Esophagus (tissue), 2 donors: ENCODE measurements around the gene FOXN3. TPM values are rescaled to one million over a fixed set of nuclear protein-coding genes. Genes with fewer than 3 reads are reported as not detected.
"Not testable (repeated sequence)": the region's sequence is repeated elsewhere in the genome, so short reads cannot be mapped to it uniquely, and the experiment has no call there.

ENCODE experiments used
- H3K27ac ChIP-seq, 2 donors: one replicate each; pipeline ENCODE4 v1.5.1; 2013; ENCODE audit warnings: low read depth in 2 of 2, mild to moderate bottlenecking in 2 of 2, inconsistent platforms in 1 of 2, low read length in 1 of 2, moderate library complexity in 1 of 2
- H3K27me3 ChIP-seq, 2 donors: one replicate each; pipeline ENCODE4 v1.6.1; 2013; ENCODE audit warnings: low read length in 2 of 2, control low read depth in 1 of 2, mild to moderate bottlenecking in 1 of 2; ENCODE audit not compliant: insufficient read depth in 2 of 2, control insufficient read depth in 1 of 2
- H3K36me3 ChIP-seq, 2 donors: one replicate each; pipeline ENCODE4 v1.6.1; 2013; ENCODE audit warnings: low read length in 1 of 2; ENCODE audit not compliant: control insufficient read depth in 2 of 2, insufficient read depth in 2 of 2
- H3K4me1 ChIP-seq, 2 donors: one replicate each; pipeline ENCODE4 v1.6.1; 2013; ENCODE audit warnings: low read length in 1 of 2; ENCODE audit not compliant: control insufficient read depth in 2 of 2, insufficient read depth in 2 of 2
- H3K4me3 ChIP-seq, 2 donors: one replicate each; pipeline ENCODE4 v1.5.1; 2013; ENCODE audit warnings: low read length in 2 of 2, mild to moderate bottlenecking in 2 of 2, low read depth in 1 of 2, moderate library complexity in 1 of 2
- H3K9me3 ChIP-seq, 2 donors: one replicate each; pipeline ENCODE4 v1.6.1; 2013; ENCODE audit warnings: mild to moderate bottlenecking in 2 of 2, low read depth in 1 of 2, low read length in 1 of 2, moderate library complexity in 1 of 2; ENCODE audit not compliant: control insufficient read depth in 2 of 2, insufficient read depth in 1 of 2
- WGBS, 2 donors: extraction: QIAGEN DNeasy Blood & Tissue Kit; methylation state at CpG; one replicate each; pipeline ENCODE4 v1.1.7; 2013; 5-methylcytosine and 5-hydroxymethylcytosine counted together
- polyA plus RNA-seq, 2 donors: library from polyadenylated mRNA; stranded (reverse); fragments of 200-250 nt; gene quantifications; one replicate each; pipeline ENCODE4 v1.2.3, GENCODE V29; 2013
- donor health status: healthy with polysubstance abuse.
- donor health status: Bipolar disorder and iron deficiency.

Gene FOXN3
- polyA plus RNA-seq, 2 donors: 10.3 to 14.1 TPM

DNA sequence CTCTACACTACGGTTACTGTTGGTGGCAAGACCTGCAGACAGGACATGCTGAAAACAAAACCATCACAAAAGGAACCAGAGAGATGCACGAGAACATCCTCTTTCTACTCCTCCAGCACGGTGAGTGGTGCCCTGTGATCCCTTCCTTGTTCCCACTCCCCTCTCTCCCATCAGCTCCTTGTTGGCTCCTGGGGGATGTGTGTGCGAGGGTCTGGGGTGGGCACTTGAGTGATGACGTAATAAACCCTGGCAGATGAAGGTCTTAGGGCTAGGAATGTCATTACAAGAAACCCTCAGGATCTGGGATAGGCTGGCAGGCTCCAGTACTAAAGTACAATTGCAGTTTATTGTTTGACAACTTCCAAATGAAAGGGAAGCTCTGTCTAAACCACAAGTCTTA, 261.5 kb downstream of the FOXN3 start:
- Histone ChIP-seq H3K27me3 (no peaks in the 10 kb centered on the region), H3K36me3 (peaks cover 5 to 7% of the 10 kb centered on the region in 2 donors)
- 90 to 99% methylated on average over 5 of the region's 5 CpGs for WGBS, 2 donors

DNA sequence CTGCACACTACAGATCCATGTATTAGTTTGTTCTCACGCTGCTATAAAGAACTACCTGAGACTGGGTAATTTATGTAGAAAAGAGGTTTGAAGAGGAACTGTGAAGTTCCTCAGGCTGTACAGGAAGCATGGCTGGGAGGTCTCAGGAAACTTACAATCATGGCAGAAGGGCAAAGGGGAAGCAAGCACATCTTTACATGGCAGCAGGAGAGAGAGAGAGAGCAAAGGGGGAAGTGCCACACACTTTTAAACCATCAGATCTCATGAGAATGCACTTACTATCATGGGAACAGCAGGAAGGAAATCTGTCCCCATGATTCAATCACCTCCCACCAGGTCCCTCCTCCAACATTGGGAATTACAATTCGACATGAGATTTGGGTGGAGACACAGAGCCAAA, 265.3 kb downstream of the FOXN3 start:
- 88 to 95% methylated on average over 2 of the region's 2 CpGs for WGBS, 2 donors
- H3K4me3 ChIP-seq, H3K27me3 ChIP-seq, H3K36me3 ChIP-seq, H3K27ac ChIP-seq, H3K9me3 ChIP-seq, H3K4me1 ChIP-seq: not testable (repeated sequence)

More for the DNA sequence above, 261.5 kb downstream of the FOXN3 start:
- H3K4me3 ChIP-seq: no peak overlapping the region
- H3K27ac ChIP-seq: no peak overlapping the region
- no peaks in the 10 kb centered on the region for H3K9me3 ChIP-seq
- no peaks in the 10 kb centered on the region for H3K4me1 ChIP-seq

DNA sequence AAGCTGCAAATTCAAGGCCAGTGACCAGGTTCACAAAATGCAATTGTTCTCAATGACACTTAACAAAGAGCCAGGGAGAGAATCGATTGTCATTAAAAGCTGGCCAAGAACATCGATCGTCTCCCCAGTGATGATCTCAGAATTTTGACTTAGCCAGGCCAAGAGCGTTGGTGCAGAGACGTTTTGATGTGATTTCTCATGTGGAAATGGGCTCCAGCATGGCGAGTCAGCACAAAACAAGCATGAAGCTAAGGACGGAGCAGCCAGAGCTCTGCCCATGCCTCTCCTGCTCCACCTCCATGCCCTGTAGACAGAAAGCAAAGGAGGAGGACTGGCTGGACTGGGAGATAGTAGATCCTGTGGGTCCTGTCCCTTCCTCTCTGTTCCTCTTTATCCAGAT, 270.8 kb downstream of the FOXN3 start:
- 73 to 80% methylated on average over 7 of the region's 7 CpGs for WGBS, 2 donors

DNA sequence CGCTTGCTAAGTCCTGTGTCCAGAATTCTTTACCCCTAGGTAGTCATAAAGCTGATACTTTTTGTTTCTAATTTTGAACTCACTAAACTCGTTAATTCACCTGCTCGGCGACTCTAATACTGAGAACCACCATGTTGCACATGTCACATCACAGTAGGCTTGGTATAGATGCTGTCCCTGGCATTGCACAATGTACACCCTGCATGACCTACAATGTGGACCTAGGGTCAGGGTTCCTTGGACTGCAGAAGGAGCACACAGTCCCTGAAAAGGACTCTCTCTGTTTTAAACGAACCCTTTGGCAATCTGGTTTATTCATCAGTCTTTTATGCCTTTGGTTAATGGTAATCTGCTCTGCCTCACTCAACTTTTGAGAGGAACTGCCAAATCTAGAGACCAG, 272.4 kb downstream of the FOXN3 start:
- no peaks in the 10 kb centered on the region for H3K9me3 ChIP-seq
- WGBS, 2 donors: 79 to 85% methylated on average over 5 of the region's 5 CpGs
- no peak overlapping the region for H3K27ac ChIP-seq
- no peaks in the 10 kb centered on the region for H3K27me3 ChIP-seq
- H3K4me3 ChIP-seq: no peak overlapping the region
- H3K36me3 ChIP-seq: no peaks in the 10 kb centered on the region
- H3K4me1 ChIP-seq: no peaks in the 10 kb centered on the region

More for the DNA sequence above, 270.8 kb downstream of the FOXN3 start:
- Histone ChIP-seq H3K36me3 (no peaks in the 10 kb centered on the region), H3K4me3 (no peak overlapping the region), H3K9me3 (no peaks in the 10 kb centered on the region), H3K27ac (no peak overlapping the region), H3K4me1 (no peaks in the 10 kb centered on the region), H3K27me3 (no peaks in the 10 kb centered on the region)

DNA sequence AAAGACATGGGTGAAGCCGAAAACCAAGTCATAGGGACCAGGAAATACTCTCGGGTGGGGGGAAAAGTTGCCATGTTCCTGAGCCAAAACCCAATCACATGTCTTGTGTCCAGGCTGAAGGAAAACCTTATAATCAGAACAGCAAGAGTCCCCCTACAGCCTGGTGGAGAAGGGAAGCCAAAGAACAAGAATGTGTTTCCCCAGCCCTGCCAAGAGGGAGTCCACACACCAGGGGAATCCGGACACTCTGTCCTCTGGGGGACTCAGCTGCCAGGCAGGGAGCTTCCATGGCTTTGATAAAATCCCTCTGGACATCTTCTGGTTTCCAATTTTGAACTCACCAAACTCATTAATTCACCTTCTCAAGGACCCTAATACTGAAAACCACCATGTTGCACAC, 273.0 kb downstream of the FOXN3 start:
- no peaks in the 10 kb centered on the region for H3K27me3 ChIP-seq
- H3K4me1 ChIP-seq: peaks cover 0 to 2% of the 10 kb centered on the region in 2 donors
- no peak overlapping the region for H3K27ac ChIP-seq
- H3K36me3 ChIP-seq: no peaks in the 10 kb centered on the region
- H3K4me3 ChIP-seq: no peak overlapping the region
- no peaks in the 10 kb centered on the region for H3K9me3 ChIP-seq
- WGBS, 2 donors: 84 to 86% methylated on average over 3 of the region's 3 CpGs

DNA sequence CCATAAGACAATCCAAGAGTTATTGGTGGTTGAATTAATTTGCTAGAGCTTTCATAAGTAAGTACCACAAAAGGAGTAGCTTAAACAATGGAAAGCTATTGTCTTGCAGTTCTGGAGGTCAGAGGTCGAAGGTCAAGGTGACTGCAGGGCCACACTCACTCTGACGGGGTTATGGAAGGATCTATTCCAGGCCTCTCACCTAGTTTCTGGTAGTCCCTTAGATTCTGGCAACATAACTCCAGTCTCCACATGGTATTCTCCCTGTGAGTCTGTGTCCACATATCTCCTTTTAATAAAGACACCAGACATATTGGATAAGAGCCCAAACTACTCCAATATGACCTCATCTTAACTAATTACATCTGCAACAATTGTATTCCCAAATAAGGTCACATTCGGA, 273.4 kb downstream of the FOXN3 start:
- Histone ChIP-seq H3K27me3 (no peaks in the 10 kb centered on the region), H3K4me1 (peaks cover 0 to 2% of the 10 kb centered on the region in 2 donors), H3K36me3 (no peaks in the 10 kb centered on the region), H3K27ac (no peak overlapping the region), H3K9me3 (no peaks in the 10 kb centered on the region), H3K4me3 (no peak overlapping the region)
- WGBS, 2 donors: 81 to 86% methylated on average over 3 of the region's 3 CpGs

DNA sequence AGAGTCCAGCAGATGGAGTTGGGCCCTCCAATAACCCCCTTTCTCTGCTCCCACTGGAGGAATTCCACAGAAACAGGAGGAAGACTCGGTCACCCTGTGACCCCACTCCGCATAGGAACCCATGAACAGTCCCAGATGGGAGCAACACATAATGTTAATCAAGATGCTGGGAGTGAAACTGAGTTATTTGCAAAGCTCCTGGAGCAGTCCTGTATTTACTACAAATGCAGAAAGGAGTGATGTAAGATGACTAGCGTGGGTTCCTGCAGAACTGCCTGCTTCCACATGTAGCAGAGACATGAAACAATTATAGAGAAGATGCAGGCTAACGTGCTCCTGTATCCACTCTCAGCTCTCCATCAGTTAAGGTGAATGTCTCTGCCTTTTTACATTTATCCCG, 274.7 kb downstream of the FOXN3 start:
- H3K36me3 ChIP-seq: no peaks in the 10 kb centered on the region
- no peaks in the 10 kb centered on the region for H3K27me3 ChIP-seq
- peaks cover under 1 to 2% of the 10 kb centered on the region in 2 donors for H3K4me1 ChIP-seq
- no peaks in the 10 kb centered on the region for H3K9me3 ChIP-seq
- WGBS, 2 donors: 82 to 86% methylated on average over 5 of the region's 5 CpGs
- no peak overlapping the region for H3K27ac ChIP-seq
- no peak overlapping the region for H3K4me3 ChIP-seq

DNA sequence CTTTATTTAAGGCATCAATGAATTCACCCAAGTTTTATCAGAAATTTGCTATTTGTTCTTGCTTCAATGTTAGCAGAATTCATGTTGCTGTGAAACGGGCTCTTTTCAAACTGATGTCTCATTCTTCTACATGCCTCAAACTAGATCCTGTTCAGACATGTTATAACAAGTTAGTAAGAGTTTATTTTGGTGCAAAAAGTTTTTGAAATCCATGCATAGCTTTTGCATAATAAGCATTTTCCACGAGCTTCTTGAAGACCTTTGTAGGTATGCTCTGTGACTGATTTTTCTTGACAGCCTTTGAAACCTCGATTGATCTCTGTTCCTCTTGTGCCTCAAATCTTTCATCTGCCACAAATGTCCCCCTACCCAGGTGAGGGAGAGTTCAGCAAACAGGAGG, 275.2 kb downstream of the FOXN3 start:
- no peak overlapping the region for H3K27ac ChIP-seq
- H3K4me3 ChIP-seq: no peak overlapping the region
- H3K9me3 ChIP-seq: no peaks in the 10 kb centered on the region
- H3K27me3 ChIP-seq: no peaks in the 10 kb centered on the region
- H3K36me3 ChIP-seq: no peaks in the 10 kb centered on the region
- H3K4me1 ChIP-seq: peaks cover 2 to 3% of the 10 kb centered on the region in 2 donors
- 51 to 60% methylated on average over 3 of the region's 3 CpGs for WGBS, 2 donors

DNA sequence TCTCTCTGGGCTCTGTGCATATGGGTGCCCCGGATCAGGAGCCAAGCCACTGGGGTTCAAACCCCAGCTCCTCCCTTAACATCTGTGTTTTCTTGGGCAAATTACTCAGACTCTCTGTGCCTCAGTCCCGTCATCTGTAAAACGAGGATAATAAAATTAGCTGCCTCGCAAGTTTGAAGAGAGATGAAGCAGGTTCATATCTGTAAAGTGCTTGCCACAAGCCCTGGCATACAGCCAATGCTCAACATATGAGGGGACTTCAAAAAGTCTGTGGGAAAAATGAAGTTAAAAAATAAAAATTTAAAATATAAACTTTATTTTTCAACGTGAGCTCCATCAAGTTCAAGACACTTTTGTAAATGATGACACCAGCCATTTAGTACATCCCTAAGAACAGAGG, 276.7 kb downstream of the FOXN3 start:
- 53 to 60% methylated on average over 5 of the region's 5 CpGs for WGBS, 2 donors
- no peaks in the 10 kb centered on the region for H3K36me3 ChIP-seq
- H3K27ac ChIP-seq: no peak overlapping the region
- H3K4me3 ChIP-seq: no peak overlapping the region
- H3K4me1 ChIP-seq: peaks cover 2 to 3% of the 10 kb centered on the region in 2 donors
- no peaks in the 10 kb centered on the region for H3K9me3 ChIP-seq
- H3K27me3 ChIP-seq: no peaks in the 10 kb centered on the region

DNA sequence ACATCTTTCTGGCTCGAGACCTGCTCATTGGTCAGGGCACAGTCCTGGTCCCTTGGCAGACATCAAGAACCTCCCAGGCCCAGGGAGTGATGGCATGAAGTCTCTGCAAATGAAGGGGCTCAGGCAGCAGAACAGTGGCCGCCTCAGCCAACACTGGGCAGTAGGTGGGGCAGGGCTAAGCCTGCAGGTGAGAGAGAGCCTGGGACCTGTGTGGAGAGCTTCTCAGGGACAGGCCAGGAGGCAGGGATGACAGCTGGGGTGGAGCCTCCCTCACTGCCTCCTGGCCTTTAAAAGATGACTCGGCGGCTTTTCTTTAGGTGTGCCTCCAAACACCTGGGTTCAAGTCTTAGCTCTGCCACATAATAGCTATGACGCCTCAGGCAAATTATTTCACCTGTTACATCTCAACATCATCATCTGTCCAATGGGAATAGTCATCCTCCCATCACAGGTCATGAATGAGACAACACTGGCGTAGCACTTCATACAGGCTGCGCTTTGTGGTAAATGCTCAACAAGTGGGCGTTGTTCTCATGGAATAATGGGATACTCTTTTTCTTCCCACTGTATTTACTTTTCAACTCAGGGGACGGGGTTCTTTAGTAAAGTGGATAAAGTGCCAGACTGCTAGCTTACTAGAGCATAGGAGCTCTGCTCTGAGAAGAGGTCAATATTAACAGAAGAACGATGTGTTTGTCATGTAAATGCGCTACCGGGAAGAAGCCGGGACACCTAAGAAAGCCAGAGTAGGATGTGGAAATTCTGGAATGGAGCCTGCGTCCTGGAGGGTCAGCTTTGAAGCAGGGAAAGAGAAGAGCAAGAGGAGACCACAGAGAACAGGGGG, 277.4 kb downstream of the FOXN3 start:
- Histone ChIP-seq H3K27ac (no peak overlapping the region), H3K4me3 (no peak overlapping the region), H3K4me1 (peaks cover 2 to 3% of the 10 kb centered on the region in 2 donors), H3K27me3 (no peaks in the 10 kb centered on the region), H3K9me3 (no peaks in the 10 kb centered on the region), H3K36me3 (no peaks in the 10 kb centered on the region)
- 68 to 70% methylated on average over 14 of the region's 14 CpGs for WGBS, 2 donors
